ENCODE data around the gene CYP11A1. TPM values are rescaled to one million over a fixed set of nuclear protein-coding genes. Genes with fewer than 3 reads are reported as not detected.
A peak's percentile ranks its signal among the peaks of the same experiment; 100 is the strongest.

Gene CYP11A1
- total RNA-seq, 1 donor from 2014 or later, result 2.6 TPM

DNA sequence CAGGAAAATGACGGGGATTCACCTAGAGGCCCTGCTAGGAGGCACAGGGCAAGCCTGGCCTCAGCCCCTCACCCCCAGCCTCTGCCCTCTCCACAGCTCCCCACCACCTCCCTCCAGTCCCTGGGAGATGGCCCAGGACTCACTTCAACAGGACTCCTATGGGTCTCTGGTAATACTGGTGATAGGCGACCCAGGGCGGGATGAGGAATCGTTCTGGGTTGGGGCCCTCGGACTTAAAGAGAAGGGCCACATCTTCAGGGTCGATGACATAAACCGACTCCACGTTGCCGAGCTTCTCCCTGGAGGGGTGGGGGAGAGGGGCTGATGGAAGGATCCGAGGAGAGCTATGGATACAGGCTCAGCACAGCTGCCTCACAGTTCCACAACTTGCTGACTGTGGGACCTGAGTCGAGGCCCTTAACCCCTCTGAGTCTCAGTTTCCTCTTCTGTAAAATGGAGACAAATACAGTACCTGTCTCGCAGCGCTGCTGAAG, 19.6 kb downstream of the CYP11A1 start:
- DNase-seq (ENCODE audit: low spot score), result no peak

GRCh38 chr15:74345051-74345450, 22.4 kb downstream of the CYP11A1 start:
- DNase-seq (ENCODE audit: low spot score), result no peak

- DNase-seq (ENCODE audit: low spot score), result no peak
Measured at GRCh38 chr15:74343797-74344127, 23.7 kb downstream of the CYP11A1 start.

DNA sequence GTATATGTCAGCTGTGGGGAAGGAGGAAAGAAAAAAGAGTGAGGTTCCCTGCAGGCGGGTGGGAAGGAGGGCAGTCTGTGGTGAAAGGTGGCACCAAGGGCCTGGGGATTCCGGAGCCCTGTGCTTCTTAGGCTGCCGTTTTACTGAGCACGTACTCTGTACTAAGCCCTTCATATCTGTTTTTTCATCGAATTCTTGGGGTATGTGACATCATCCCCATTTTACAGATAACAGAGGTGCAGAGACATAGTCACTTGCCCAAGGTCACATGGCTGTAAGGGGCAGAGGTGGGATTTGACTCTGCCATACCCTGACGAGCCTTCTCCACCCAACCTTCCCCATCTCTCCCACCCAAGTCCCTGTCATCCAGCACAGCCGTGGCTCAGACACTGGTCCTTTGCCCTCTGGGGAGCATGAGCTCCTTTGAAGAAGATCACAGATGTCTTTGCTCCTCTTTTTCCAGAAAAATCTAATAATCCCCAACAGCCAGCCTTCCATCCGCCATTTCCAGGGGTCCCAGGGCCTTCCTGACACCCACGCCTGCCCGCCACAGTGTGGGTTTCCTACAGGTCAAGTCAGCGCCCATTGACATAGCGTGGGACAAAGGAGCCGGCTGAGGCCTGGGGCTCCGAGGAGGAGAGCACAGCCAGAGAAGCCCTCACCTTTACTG, 24.2 kb downstream of the CYP11A1 start:
- DNase-seq (ENCODE audit: low spot score), result no peak

- DNase-seq (ENCODE audit: low spot score), result no peak
Measured at GRCh38 chr15:74340150-74340549, 27.3 kb downstream of the CYP11A1 start.

DNA sequence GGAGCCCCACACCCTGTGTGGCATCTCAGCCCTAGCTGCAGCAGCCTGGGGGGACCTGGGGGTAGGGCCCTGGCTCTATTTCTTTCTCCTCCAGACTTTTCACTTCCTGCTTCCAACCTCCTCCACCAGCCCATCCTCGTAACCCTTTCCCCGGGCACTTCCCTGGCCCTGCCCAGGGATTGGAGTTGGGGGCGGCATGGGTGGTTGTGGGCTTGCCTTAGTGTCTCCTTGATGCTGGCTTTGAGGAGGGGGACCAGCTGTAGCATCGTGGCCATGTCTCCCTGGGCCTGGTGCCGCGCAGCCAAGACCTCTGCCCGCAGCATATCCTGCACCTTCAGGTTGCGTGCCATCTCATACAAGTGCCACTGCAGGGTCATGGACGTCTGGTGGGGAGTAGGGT, 28.1 kb downstream of the CYP11A1 start:
- DNase-seq (ENCODE audit: low spot score), result no peak

GRCh38 chr15:74338676-74339075, 28.8 kb downstream of the CYP11A1 start:
- DNase-seq (ENCODE audit: low spot score), result no peak

GRCh38 chr15:74337607-74338211, 29.7 kb downstream of the CYP11A1 start:
- no peak for DNase-seq (ENCODE audit: low spot score)

GRCh38 chr15:74337146-74337545, 30.3 kb downstream of the CYP11A1 start:
- DNase-seq (ENCODE audit: low spot score), result no peak

DNA sequence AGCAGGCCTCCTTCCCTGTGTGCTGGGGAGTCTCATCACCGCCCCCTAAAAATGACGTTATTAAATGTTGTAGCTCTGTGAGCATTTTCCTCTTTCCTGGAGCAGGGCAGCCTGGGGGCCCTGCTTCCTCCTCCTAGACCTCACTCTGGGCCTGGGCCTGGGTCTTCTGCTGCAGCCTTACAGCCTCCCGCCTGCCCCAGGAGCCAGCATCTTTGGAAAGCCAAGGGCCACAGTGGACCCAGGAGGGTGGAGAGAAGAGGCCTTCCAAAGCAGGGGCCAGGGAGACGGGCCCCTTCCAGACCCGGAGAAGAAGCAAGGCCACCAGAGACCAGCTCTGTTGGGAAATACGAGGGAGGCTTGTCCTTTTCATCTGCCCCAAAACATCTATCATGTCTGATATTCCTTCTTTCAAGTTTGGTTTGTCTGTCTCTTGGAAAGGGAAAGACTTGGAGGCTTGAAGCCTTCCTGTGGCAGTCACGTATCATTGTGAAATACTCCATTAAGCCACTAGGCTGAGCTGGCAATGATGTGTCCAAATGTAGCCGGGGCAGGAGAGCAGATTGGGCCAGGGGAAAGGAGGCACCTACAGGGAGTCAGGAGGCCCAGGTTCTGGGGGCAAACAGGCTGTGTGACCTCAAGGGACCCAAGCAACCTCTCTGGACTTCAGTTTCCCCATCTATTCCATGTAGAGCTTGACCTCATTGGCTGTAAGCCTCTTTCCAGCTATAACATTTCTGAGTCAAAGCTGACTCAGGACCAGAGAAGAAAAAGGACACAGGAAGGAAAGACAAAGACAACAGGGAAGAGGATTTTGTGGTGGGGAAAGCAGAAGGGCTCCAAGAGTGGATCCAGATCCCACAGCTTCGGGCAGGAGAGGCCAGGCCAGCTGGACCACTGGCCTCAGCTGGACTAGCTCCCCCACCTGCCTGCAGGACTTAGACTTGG, 31.1 kb downstream of the CYP11A1 start:
- DNase-seq (ENCODE audit: low spot score), result no peak

DNA sequence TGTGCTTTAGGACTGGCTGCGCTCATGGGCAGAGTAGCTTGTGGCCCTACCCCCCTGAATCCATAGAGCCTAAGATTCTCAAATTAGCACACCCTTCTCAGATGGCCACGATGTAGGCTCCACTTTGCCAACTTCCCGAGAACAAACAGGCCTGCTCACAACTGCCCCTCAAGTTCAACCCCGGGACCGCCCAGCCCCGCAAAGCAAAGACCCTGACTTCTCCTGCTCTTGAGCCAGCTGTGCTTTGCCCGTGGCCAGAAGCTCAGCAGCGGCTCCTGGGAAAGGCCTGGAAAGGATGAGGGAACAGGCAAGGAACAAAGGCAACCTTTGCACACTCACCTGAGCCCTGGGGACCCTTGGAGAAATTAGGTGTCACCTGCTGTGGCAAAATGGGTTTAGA, 32.0 kb downstream of the CYP11A1 start:
- DNase-seq (ENCODE audit: low spot score), result no peak

- DNase-seq (ENCODE audit: low spot score), result no peak
Measured at GRCh38 chr15:74334127-74334526, 33.3 kb downstream of the CYP11A1 start.

GRCh38 chr15:74333662-74334061, 33.8 kb downstream of the CYP11A1 start:
- no peak for DNase-seq (ENCODE audit: low spot score)

DNA sequence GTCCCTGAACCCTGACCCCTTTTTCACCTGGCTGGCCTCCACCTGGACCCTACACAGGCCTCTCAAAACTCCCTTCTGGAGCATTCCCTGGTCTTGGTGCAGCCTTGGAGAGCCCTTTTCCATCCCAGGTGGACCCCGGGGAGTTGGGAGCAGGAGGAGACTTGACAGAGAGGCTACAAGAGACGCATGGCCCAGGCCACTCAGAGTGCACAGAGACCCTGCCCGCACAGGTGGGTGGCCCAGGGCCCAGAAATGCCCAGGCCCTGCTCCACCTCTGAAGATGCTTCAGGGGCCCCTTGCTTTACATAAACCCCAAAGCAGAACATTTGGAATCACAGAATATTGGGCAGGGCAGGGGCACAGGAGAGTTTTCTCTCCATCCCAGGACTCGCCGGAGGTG, 34.4 kb downstream of the CYP11A1 start:
- no peak for DNase-seq (ENCODE audit: low spot score)

DNA sequence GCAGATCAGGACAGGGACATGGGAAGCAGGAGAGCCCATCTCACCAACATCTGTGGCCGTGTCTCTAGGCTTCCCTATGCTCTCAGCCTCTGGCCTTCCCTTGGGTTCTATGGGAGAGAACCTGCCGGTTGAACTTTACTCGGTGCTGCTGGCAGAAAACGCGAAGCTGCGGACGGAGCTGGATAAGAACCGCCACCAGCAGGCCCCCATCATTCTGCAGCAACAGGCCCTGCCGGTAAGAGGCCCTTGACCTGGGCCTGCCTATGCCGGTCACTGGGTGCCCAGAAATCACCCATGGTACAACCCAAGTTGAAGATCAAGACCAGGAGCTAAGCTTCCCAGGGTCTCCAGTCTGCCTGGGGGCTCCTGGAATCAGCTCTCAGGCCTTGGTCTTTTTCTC, 34.8 kb downstream of the CYP11A1 start:
- no peak for DNase-seq (ENCODE audit: low spot score)

GRCh38 chr15:74332011-74332410, 35.4 kb downstream of the CYP11A1 start:
- no peak for DNase-seq (ENCODE audit: low spot score)

DNA sequence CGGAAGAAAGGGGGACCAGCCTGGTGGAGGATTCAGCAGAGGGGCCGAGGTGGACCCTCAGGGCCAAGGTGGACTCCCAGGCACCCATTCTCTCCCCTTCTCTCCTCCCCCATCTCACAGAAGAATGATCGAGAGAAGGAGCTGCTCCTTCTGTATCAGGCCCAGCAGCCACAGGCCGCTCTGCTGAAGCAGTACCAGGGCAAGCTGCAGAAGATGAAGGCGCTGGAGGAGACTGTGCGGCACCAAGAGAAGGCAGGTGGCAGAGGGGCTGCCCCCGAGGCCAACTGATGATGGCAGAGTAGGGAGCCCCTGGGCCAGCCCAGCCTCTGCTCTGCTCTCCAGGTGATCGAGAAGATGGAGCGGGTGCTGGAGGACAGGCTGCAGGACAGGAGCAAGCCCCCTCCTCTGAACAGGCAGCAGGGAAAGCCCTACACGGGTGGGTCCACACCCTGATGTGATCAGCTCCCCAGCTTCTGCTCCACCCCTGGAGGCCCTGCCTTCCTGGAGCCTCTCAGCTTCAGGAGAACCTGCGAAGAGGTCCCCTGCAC, 36.5 kb downstream of the CYP11A1 start:
- no peak for DNase-seq (ENCODE audit: low spot score)

DNA sequence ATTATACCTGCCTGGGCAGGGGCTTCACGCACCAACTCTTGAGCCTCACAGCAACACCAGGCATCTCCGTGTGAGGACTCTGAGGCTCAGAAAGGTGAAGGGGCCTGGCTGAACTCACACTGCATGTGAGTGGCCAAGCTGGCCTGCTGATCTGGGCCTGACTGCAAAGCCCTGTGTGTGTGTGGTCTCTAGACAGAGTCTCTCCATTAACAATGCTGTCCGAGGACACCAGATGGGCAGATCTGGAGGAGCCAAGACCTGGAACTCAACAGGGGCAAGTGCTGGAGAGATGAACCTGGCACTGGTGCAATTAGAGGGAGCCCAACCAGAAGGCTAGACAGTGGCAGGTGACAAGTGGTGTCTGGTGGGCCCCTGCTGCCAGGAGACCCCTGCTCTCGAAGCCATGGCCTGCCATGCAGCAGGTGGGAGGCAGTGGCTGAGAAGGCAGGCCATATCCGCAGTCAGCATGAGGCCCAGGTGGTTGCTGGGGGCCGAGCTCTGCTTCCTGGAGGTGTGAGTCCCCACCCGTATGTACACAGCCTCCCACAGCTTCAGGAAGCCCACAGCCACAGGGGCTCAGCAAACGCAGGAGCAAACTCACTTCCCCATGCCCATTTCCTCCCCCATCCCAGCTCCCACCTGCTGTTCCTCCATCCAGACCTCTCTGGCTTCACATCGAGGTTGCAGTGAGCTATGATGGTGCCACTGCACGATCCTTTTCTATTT, 39.0 kb downstream of the CYP11A1 start:
- DNase-seq (ENCODE audit: low spot score), result no peak

DNA sequence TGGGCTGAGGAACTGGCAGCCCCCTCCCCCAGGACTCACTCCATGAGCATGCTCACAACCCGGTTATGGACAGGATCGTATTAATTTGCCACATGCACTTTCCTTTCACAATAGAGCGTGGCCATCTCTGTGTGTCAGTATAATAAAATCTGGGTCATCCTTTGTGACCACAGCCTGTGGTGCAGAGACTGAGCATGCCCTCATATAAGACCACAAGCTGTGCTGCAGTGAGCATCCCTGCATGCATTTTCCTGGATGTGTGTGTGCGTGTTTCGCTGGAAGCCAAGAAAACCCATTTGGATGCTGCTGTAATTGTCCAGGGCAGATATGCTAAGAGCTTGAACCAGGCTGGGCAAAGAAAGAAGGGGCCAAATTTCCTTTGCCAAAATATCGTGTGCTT, 39.7 kb downstream of the CYP11A1 start:
- DNase-seq (ENCODE audit: low spot score), result no peak

GRCh38 chr15:74326746-74327145, 40.7 kb downstream of the CYP11A1 start:
- peak; percentile 64 for DNase-seq (ENCODE audit: low spot score)

DNA sequence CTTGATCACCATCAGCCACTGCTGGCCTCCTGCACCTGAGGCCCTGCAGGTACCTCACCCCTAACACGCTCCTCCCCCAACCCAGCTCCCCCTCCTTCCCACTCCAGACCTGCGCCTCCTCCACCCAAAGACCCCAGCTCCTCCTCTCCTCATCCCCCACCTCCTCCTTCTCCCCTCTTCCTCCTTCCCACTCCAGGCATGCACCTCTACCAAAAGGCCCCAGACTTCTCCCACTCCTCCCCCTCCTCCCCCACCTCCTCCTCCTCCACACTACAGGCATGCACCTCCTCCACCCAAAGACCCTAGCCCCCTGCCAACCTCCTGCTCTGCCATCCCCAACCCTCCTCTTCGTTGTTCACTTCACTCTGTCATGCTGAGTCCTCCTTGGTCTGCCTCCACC, 42.7 kb downstream of the CYP11A1 start:
- no peak for DNase-seq (ENCODE audit: low spot score)
